PC-9 (cell line): Measurements from ENCODE around the gene SLC38A9. TPM values are rescaled to one million over a fixed set of nuclear protein-coding genes. Genes with fewer than 3 reads are reported as not detected.

Experiments
- BruUV-seq: library from RNA; stranded (reverse); fragments of 400-500 nt; replicated peaks from 2 replicates; lab custom pipeline; 2021; lab: Mats Ljungman, UMichigan
- CTCF ChIA-PET: fragments of 300-600 bp; sonication (Branson Sonifier 250); formaldehyde crosslinking; loops from one replicate; lab custom pipeline; 2022; ENCODE audit warnings: antibody characterized with exemption; lab: Charles Lee
- POLR2A ChIA-PET: fragments of 300-600 bp; sonication (Branson Sonifier 250); formaldehyde crosslinking; loops from one replicate; lab custom pipeline; 2022; ENCODE audit warnings: antibody characterized with exemption; ENCODE audit not compliant: unreplicated experiment; lab: Charles Lee
- DNase-seq, 2 experiments: peaks; one replicate each; pipeline versions ENCODE4 v3.0.0 to v3.0.0-alpha.2; 2015 to 2022; ENCODE audit warnings: mixed read lengths in 1 of 2
- H2AFZ ChIP-seq: fragments of 200-600 bp; sonication (generic); 2 replicates; pipeline ENCODE4 v1.8.1; 2017; ENCODE audit warnings: antibody characterized with exemption
- H3F3A ChIP-seq: fragments of 200-600 bp; sonication (generic); 2 replicates; pipeline ENCODE4 v1.8.1; 2017; ENCODE audit warnings: antibody characterized with exemption, mild to moderate bottlenecking, low read depth; ENCODE audit not compliant: insufficient read depth
- H3K27ac ChIP-seq: fragments of 200-600 bp; sonication (generic); 2 replicates; pipeline ENCODE4 v1.6.1; 2016; ENCODE audit warnings: mixed run types
- H3K27me3 ChIP-seq: fragments of 200-600 bp; sonication (generic); 2 replicates; pipeline ENCODE4 v1.6.1; 2016; ENCODE audit warnings: low read depth, mixed run types; ENCODE audit not compliant: insufficient read depth
- H3K36me3 ChIP-seq: fragments of 200-600 bp; sonication (generic); 2 replicates; pipeline ENCODE4 v1.6.1; 2016; ENCODE audit warnings: low read depth, mixed run types
- H3K4me1 ChIP-seq: fragments of 200-600 bp; sonication (generic); replicated peaks from 2 replicates; pipeline ENCODE4 v1.6.1; 2016; ENCODE audit warnings: mixed run types; ENCODE audit not compliant: insufficient read depth
- H3K4me2 ChIP-seq: fragments of 200-600 bp; sonication (generic); 2 replicates; pipeline ENCODE4 v1.6.1; 2017; ENCODE audit warnings: mixed run types
- H3K4me3 ChIP-seq: fragments of 200-600 bp; sonication (generic); 2 replicates; pipeline ENCODE4 v1.6.1; 2016; ENCODE audit warnings: mixed run types
- H3K79me2 ChIP-seq: fragments of 200-600 bp; sonication (generic); 2 replicates; pipeline ENCODE4 v1.6.1; 2017; ENCODE audit warnings: low read depth, mixed run types
- H3K9me2 ChIP-seq: fragments of 200-600 bp; sonication (generic); 2 replicates; pipeline ENCODE4 v1.8.1; 2017; ENCODE audit warnings: mild to moderate bottlenecking; ENCODE audit not compliant: insufficient read depth
- H3K9me3 ChIP-seq: fragments of 200-600 bp; sonication (generic); 2 replicates; pipeline ENCODE4 v1.8.1; 2016; ENCODE audit warnings: low read depth; ENCODE audit not compliant: insufficient read depth
- H4K20me1 ChIP-seq: fragments of 200-600 bp; sonication (generic); 2 replicates; pipeline ENCODE4 v1.8.1; 2017; ENCODE audit not compliant: insufficient read depth
- CTCF ChIP-seq: fragments of 200-600 bp; sonication (generic); conservative IDR thresholded peaks from 2 replicates; pipeline ENCODE4 v1.6.1; 2017; ENCODE audit warnings: mixed run types, antibody characterized with exemption, mild to moderate bottlenecking, moderate library complexity
- EZH2 ChIP-seq: fragments of 200-600 bp; sonication (generic); IDR thresholded peaks from 2 replicates; pipeline ENCODE4 v1.8.0; 2017; ENCODE audit warnings: antibody characterized with exemption, low read depth
- intact Hi-C: fragments of 100-400 bp; cut with micrococcal nuclease; formaldehyde crosslinking; loops from one replicate; pipeline ENCODE4 v1.10.0; 2022; ENCODE audit not compliant: unreplicated experiment
- total RNA-seq: library from RNA; stranded (reverse); gene quantifications from 2 replicates; pipeline ENCODE4 v1.2.3, GENCODE V29; 2021

SLC38A9 gene
- total RNA-seq, 1 experiment from 2014 or later, result 26.6 TPM

- DNase-seq, result no peak
- Histone ChIP-seq H3K27me3 (no peaks in the 10 kb centered on the region), H3K27ac (no peak overlapping the region), H3K4me3 (no peak overlapping the region), H2AFZ (no peak overlapping the region), H3K36me3 (0 out of 2 replicates have a peak, but pooled peaks cover 3% of the 10 kb centered on the region), H3K79me2 (no peaks in the 10 kb centered on the region), H3K4me1 (no peaks in the 10 kb centered on the region), H3K4me2 (no peak overlapping the region), H3K9me3 (no peaks in the 10 kb centered on the region; the same call in 1 of the 2 replicates), H4K20me1 (no peaks in the 10 kb centered on the region), H3F3A (peaks cover 12% of the 10 kb centered on the region; the same call in 1 of the 2 replicates), H3K9me2 (no peaks in the 10 kb centered on the region)
- CTCF ChIA-PET, result interaction anchor here (0.7 kb wide), 1 partner anchor 788 kb away, joined by 5 read pairs; no protein-coding TSS in a partner anchor
- no TSS peak for BruUV-seq
- POLR2A ChIA-PET, result no interaction called here
- intact Hi-C loops, result loop anchor here (1.0 to 10.0 kb wide), 3 partner anchors 162 to 511 kb away; partner anchors contain the start of gene PLPP1
- TF ChIP-seq EZH2 (no peak), CTCF (peak; percentile 69)
Observed at GRCh38 chr5:55694152-55694830, 17.8 kb downstream of the SLC38A9 start.

- Histone ChIP-seq H2AFZ (no peak overlapping the region), H3F3A (peaks cover 10% of the 10 kb centered on the region; the same call in 1 of the 2 replicates), H3K4me2 (no peak overlapping the region), H3K27ac (no peak overlapping the region), H3K4me3 (no peak overlapping the region), H3K79me2 (no peaks in the 10 kb centered on the region), H3K4me1 (no peaks in the 10 kb centered on the region), H3K9me3 (no peaks in the 10 kb centered on the region; the same call in 1 of the 2 replicates), H4K20me1 (no peaks in the 10 kb centered on the region), H3K9me2 (no peaks in the 10 kb centered on the region), H3K27me3 (no peaks in the 10 kb centered on the region), H3K36me3 (0 out of 2 replicates have a peak, but pooled peaks cover 3% of the 10 kb centered on the region)
- DNase-seq, result no peak
- TF ChIP-seq EZH2 (no peak), CTCF (no peak)
- no TSS peak for BruUV-seq
- intact Hi-C loops, result loop anchor here (1.0 to 10.0 kb wide), 4 partner anchors 160 to 520 kb away; partner anchors contain the start of genes CDC20B and PLPP1
- ChIA-PET POLR2A (interaction anchor here (0.6 kb wide), 1 partner anchor 92 kb away, joined by 5 read pairs; no protein-coding TSS in a partner anchor), CTCF (interaction anchor here (0.6 to 1.0 kb wide), 5 partner anchors 95 to 519 kb away, joined by 3 to 10 read pairs (median 3); partner anchors contain the start of gene CDC20B)
Observed at GRCh38 chr5:55692509-55692908, 19.6 kb downstream of the SLC38A9 start.

- intact Hi-C loops, result loop anchor here (1.0 to 10.0 kb wide), 4 partner anchors 160 to 519 kb away; partner anchors contain the start of genes CDC20B and PLPP1
- H3K9me2 ChIP-seq, result no peaks in the 10 kb centered on the region
- ChIA-PET CTCF (interaction anchor here (0.6 to 1.4 kb wide), 5 partner anchors 95 to 519 kb away, joined by 3 to 10 read pairs (median 3); partner anchors contain the start of gene CDC20B), POLR2A (interaction anchor here (0.6 kb wide), 1 partner anchor 91 kb away, joined by 5 read pairs; no protein-coding TSS in a partner anchor)
- no peaks in the 10 kb centered on the region for H3K27me3 ChIP-seq
- no peaks in the 10 kb centered on the region for H3K36me3 ChIP-seq
- TF ChIP-seq CTCF (peak; percentile 40; the same call in 1 of the 2 replicates), EZH2 (no peak)
- BruUV-seq, result no TSS peak
- H3K4me3 ChIP-seq, result no peak overlapping the region
- H3K79me2 ChIP-seq, result no peaks in the 10 kb centered on the region
- H3F3A ChIP-seq, result peaks cover 9% of the 10 kb centered on the region; the same call in 1 of the 2 replicates
- no peaks in the 10 kb centered on the region; the same call in 1 of the 2 replicates for H3K9me3 ChIP-seq
- no peak overlapping the region for H2AFZ ChIP-seq
- H3K4me1 ChIP-seq, result no peaks in the 10 kb centered on the region
- H3K27ac ChIP-seq, result no peak overlapping the region
- H4K20me1 ChIP-seq, result no peaks in the 10 kb centered on the region
- H3K4me2 ChIP-seq, result no peak overlapping the region
- DNase-seq, result no peak
Observed at GRCh38 chr5:55692106-55692417, 20.1 kb downstream of the SLC38A9 start.
